GM12892 (cell line): ENCODE data around the gene KRT33B.

Source experiments
- POLR2A ChIP-seq: IDR thresholded peaks from 2 replicates; pipeline ENCODE4 v1.6.1; 2011; ENCODE audit warnings: low read depth, low read length, control low read depth
- POLR2AphosphoS5 ChIP-seq: IDR thresholded peaks from 2 replicates; pipeline ENCODE4 v1.6.1; 2011; ENCODE audit warnings: low read depth, low read length, control low read depth

GRCh38 chr17:41318231-41318630, 51.4 kb downstream of the KRT33B start:
- TF ChIP-seq POLR2A (no peak), POLR2AphosphoS5 (no peak)
